ENCODE measurements around the gene TOM1. TPM values are rescaled to one million over a fixed set of nuclear protein-coding genes. Genes with fewer than 3 reads are reported as not detected.

Gene TOM1
- total RNA-seq, 1 experiment from 2014 or later: 19.0 TPM

GRCh38 chr22:35296051-35296450 lies 3.6 kb upstream of the TOM1 start:
- ChIA-PET POLR2A (ENCODE audit: unreplicated experiment) (no interaction called here), CTCF (no interaction called here)
- Histone ChIP-seq H3F3A (ENCODE audit: low read length, unreplicated experiment) (no peaks in the 10 kb centered on the region), H2AFZ (ENCODE audit: low read length) (no peak overlapping the region), H3K9me3 (ENCODE audit: low read length) (no peaks in the 10 kb centered on the region), H3K4me2 (ENCODE audit: low read length) (no peak overlapping the region), H3K4me3 (ENCODE audit: low read length) (no peak overlapping the region), H3K79me2 (ENCODE audit: low read length) (no peaks in the 10 kb centered on the region), H4K20me1 (ENCODE audit: low read length) (no peaks in the 10 kb centered on the region), H3K36me3 (ENCODE audit: low read depth, low read length) (peaks cover 22% of the 10 kb centered on the region), H3K27ac (ENCODE audit: low read length) (no peak overlapping the region), H3K27me3 (ENCODE audit: low read length) (no peaks in the 10 kb centered on the region), H3K4me1 (ENCODE audit: insufficient read depth, low read length) (peaks cover 3% of the 10 kb centered on the region; the same call in 1 of the 2 replicates), H3K9me2 (replicated peaks; ENCODE audit: low read length) (no peaks in the 10 kb centered on the region), H3K9ac (ENCODE audit: low read length) (no peak overlapping the region)
- intact Hi-C loops (cut with micrococcal nuclease): no loop called here
- DNase-seq: no peak
- TF ChIP-seq CTCF (conservative IDR thresholded peaks at IDR 0.05; ENCODE audit: low read depth, low read length): no peak
- TF ChIP-seq EZH2phosphoT487 (IDR thresholded peaks at IDR 0.05; ENCODE audit: borderline replicate concordance, low read length): no peak
- no peak for TF ChIP-seq EZH2 (IDR thresholded peaks at IDR 0.05; ENCODE audit: low read length, unreplicated experiment)
- no TSS peak for BruUV-seq (replicated peaks)
- no peak for ATAC-seq

GRCh38 chr22:35299217-35299672 lies 449 bp upstream of the TOM1 start:
- Histone ChIP-seq H3K27me3 (ENCODE audit: low read length) (no peaks in the 10 kb centered on the region), H3K9me2 (replicated peaks; ENCODE audit: low read length) (no peaks in the 10 kb centered on the region), H3K9ac (ENCODE audit: low read length) (no peak overlapping the region), H3K4me3 (ENCODE audit: low read length) (peak overlapping the region; percentile 92), H3F3A (ENCODE audit: low read length, unreplicated experiment) (no peaks in the 10 kb centered on the region), H4K20me1 (ENCODE audit: low read length) (no peaks in the 10 kb centered on the region), H3K79me2 (ENCODE audit: low read length) (peaks cover 6% of the 10 kb centered on the region; the same call in 1 of the 2 replicates), H3K27ac (ENCODE audit: low read length) (no peak overlapping the region), H3K36me3 (ENCODE audit: low read depth, low read length) (peaks cover 1% of the 10 kb centered on the region; the same call in 1 of the 2 replicates), H3K4me2 (ENCODE audit: low read length) (peak overlapping the region; percentile 87), H3K9me3 (ENCODE audit: low read length) (no peaks in the 10 kb centered on the region), H2AFZ (ENCODE audit: low read length) (peak overlapping the region; percentile 79), H3K4me1 (ENCODE audit: insufficient read depth, low read length) (peaks cover 17% of the 10 kb centered on the region)
- ChIA-PET CTCF (no interaction called here), POLR2A (ENCODE audit: unreplicated experiment) (no interaction called here)
- BruUV-seq (replicated peaks): TSS peak; percentile 79
- ATAC-seq (no peak), DNase-seq (no peak)
- intact Hi-C loops (cut with micrococcal nuclease): no loop called here
- no peak for TF ChIP-seq EZH2phosphoT487 (IDR thresholded peaks at IDR 0.05; ENCODE audit: borderline replicate concordance, low read length)
- TF ChIP-seq EZH2 (IDR thresholded peaks at IDR 0.05; ENCODE audit: low read length, unreplicated experiment): no peak

GRCh38 chr22:35301372-35301874 lies 1.7 kb downstream of the TOM1 start:
- no peaks in the 10 kb centered on the region for H3K9me3 ChIP-seq (ENCODE audit: low read length)
- H3K4me2 ChIP-seq (ENCODE audit: low read length): peak overlapping the region; percentile 87
- intact Hi-C loops (cut with micrococcal nuclease): no loop called here
- peak overlapping the region; percentile 73 for H3K27ac ChIP-seq (ENCODE audit: low read length)
- no peaks in the 10 kb centered on the region for H3K9me2 ChIP-seq (replicated peaks; ENCODE audit: low read length)
- ChIA-PET CTCF (no interaction called here), POLR2A (ENCODE audit: unreplicated experiment) (interaction anchor here (0.6 kb wide), 1 partner anchor 357 kb away, joined by 7 read pairs; no protein-coding TSS in a partner anchor)
- no peaks in the 10 kb centered on the region for H3K27me3 ChIP-seq (ENCODE audit: low read length)
- no peaks in the 10 kb centered on the region for H4K20me1 ChIP-seq (ENCODE audit: low read length)
- BruUV-seq (replicated peaks): no TSS peak
- peaks cover 6% of the 10 kb centered on the region; the same call in 1 of the 2 replicates for H3K79me2 ChIP-seq (ENCODE audit: low read length)
- no peak for ATAC-seq
- H3K4me1 ChIP-seq (ENCODE audit: insufficient read depth, low read length): peaks cover 17% of the 10 kb centered on the region
- DNase-seq: peak; percentile 79
- H3K4me3 ChIP-seq (ENCODE audit: low read length): peak overlapping the region; percentile 92
- TF ChIP-seq CTCF (conservative IDR thresholded peaks at IDR 0.05; ENCODE audit: low read depth, low read length) (no peak), EZH2phosphoT487 (IDR thresholded peaks at IDR 0.05; ENCODE audit: borderline replicate concordance, low read length) (no peak), EZH2 (IDR thresholded peaks at IDR 0.05; ENCODE audit: low read length, unreplicated experiment) (no peak)
- peak overlapping the region; percentile 74 for H3K9ac ChIP-seq (ENCODE audit: low read length)
- no peaks in the 10 kb centered on the region for H3K36me3 ChIP-seq (ENCODE audit: low read depth, low read length)
- H3F3A ChIP-seq (ENCODE audit: low read length, unreplicated experiment): no peaks in the 10 kb centered on the region
- H2AFZ ChIP-seq (ENCODE audit: low read length): peak overlapping the region; percentile 30
